ENCODE data around the gene SECISBP2.

- TF ChIP-seq CTCF (IDR thresholded peaks at IDR 0.05) (no peak), NRF1 (IDR thresholded peaks at IDR 0.05; ENCODE audit: low read depth, low read length) (no peak), MAX (IDR thresholded peaks at IDR 0.05; ENCODE audit: low read depth) (no peak), YY1 (IDR thresholded peaks at IDR 0.05; ENCODE audit: low read depth) (no peak), RAD21 (IDR thresholded peaks at IDR 0.05; ENCODE audit: low read length) (no peak), REST (IDR thresholded peaks at IDR 0.05; ENCODE audit: low read depth, low read length) (no peak), RFX5 (IDR thresholded peaks at IDR 0.05; ENCODE audit: low read length) (no peak), POLR2AphosphoS5 (IDR thresholded peaks at IDR 0.05; ENCODE audit: low read depth, low read length) (no peak), GABPA (IDR thresholded peaks at IDR 0.05; ENCODE audit: low read depth) (no peak), TEAD4 (IDR thresholded peaks at IDR 0.05; ENCODE audit: borderline replicate concordance, insufficient read depth) (no peak)
These were observed 45.8 kb downstream of the SECISBP2 start for GRCh38 chr9:89363921-89364665.
